Panc1 (cell line): ENCODE measurements around the gene PAK2. TPM values are rescaled to one million over a fixed set of nuclear protein-coding genes. Genes with fewer than 3 reads are reported as not detected.

Source experiments
- ATAC-seq: fragments of 200-7000 bp; cut with Tn5 transposase; 2 replicates; pipeline ENCODE4 v1.9.1; 2020; ENCODE audit warnings: mild to moderate bottlenecking, moderate library complexity
- BruUV-seq: library from RNA; stranded (reverse); fragments of 400-500 nt; replicated peaks from 2 replicates; lab custom pipeline; 2021; lab: Mats Ljungman, UMichigan
- CTCF ChIA-PET: fragments of 300-600 bp; sonication (Branson Sonifier 250); formaldehyde crosslinking; loops from one replicate; lab custom pipeline; 2022; ENCODE audit warnings: antibody characterized with exemption; lab: Charles Lee
- POLR2A ChIA-PET: fragments of 300-600 bp; sonication (Branson Sonifier 250); formaldehyde crosslinking; loops from one replicate; lab custom pipeline; 2022; ENCODE audit warnings: antibody characterized with exemption; lab: Charles Lee
- DNase-seq: peaks from one replicate; pipeline ENCODE4 v3.0.0-alpha.2; 2010; ENCODE audit warnings: low read depth, low spot score
- H3K27ac ChIP-seq: 2 replicates; pipeline ENCODE4 v1.5.1; 2011; ENCODE audit warnings: mild to moderate bottlenecking, low read length, inconsistent platforms
- H3K27me3 ChIP-seq: fragments of 200-500 bp; sonication (Bioruptor generic); 2 replicates; pipeline ENCODE4 v1.6.0; 2014; ENCODE audit warnings: low read length, inconsistent platforms; ENCODE audit not compliant: control insufficient read depth, insufficient read depth
- H3K36me3 ChIP-seq: fragments of 200-500 bp; sonication (Bioruptor generic); 2 replicates; pipeline ENCODE4 v1.5.1; 2014; ENCODE audit warnings: inconsistent platforms, mild to moderate bottlenecking, low read length, moderate library complexity; ENCODE audit not compliant: control insufficient read depth, insufficient read depth
- H3K4me1 ChIP-seq: 2 replicates; pipeline ENCODE4 v1.5.1; 2011; ENCODE audit warnings: inconsistent platforms, mild to moderate bottlenecking, low read length, moderate library complexity; ENCODE audit not compliant: control insufficient read depth, insufficient read depth
- H3K4me3 ChIP-seq, 2 experiments: 2 replicates each; pipeline ENCODE4 v1.5.1; 2011 to 2012; ENCODE audit warnings: low read depth in 2 of 2, low read length in 2 of 2, mild to moderate bottlenecking in 2 of 2, inconsistent platforms in 1 of 2, moderate library complexity in 1 of 2
- H3K9me3 ChIP-seq: fragments of 200-500 bp; sonication (Bioruptor generic); 2 replicates; pipeline ENCODE4 v1.5.1; 2014; ENCODE audit warnings: low read depth, mild to moderate bottlenecking, inconsistent platforms, low read length, moderate library complexity; ENCODE audit not compliant: control insufficient read depth, insufficient read depth
- CTCF ChIP-seq: fragments of 450-650 bp; IDR thresholded peaks from 2 replicates; pipeline ENCODE4 v1.5.1; 2017; ENCODE audit warnings: mild to moderate bottlenecking
- POLR2AphosphoS5 ChIP-seq: IDR thresholded peaks from 2 replicates; pipeline ENCODE4 v1.6.1; 2012; ENCODE audit warnings: mild to moderate bottlenecking, low read depth, low read length, moderate library complexity
- REST ChIP-seq, 2 experiments: IDR thresholded peaks; 2 replicates each; pipeline ENCODE4 v1.6.1; 2011 to 2012; ENCODE audit warnings: low read depth in 2 of 2, control low read depth in 1 of 2, low read length in 1 of 2, mild to moderate bottlenecking in 1 of 2, moderate library complexity in 1 of 2; ENCODE audit not compliant: insufficient read depth in 1 of 2
- SIN3A ChIP-seq: IDR thresholded peaks from 2 replicates; pipeline ENCODE4 v1.6.1; 2012; ENCODE audit warnings: low read depth, mild to moderate bottlenecking, low read length, moderate library complexity, borderline replicate concordance; ENCODE audit not compliant: insufficient read depth
- TCF7L2 ChIP-seq: IDR thresholded peaks from 2 replicates; pipeline ENCODE4 v1.6.1; 2011; ENCODE audit warnings: mild to moderate bottlenecking, low read depth, low read length, inconsistent platforms
- in situ Hi-C: cut with HindIII; loops from 2 replicates; pipeline ENCODE4 v1.10.0; 2016; ENCODE audit warnings: low sequenced_read_pairs, low pct_unique_long_range_greater_than_20kb
- intact Hi-C: fragments of 100-400 bp; cut with micrococcal nuclease; formaldehyde crosslinking; loops from one replicate; pipeline ENCODE4 v1.10.0; 2022; ENCODE audit not compliant: unreplicated experiment
- total RNA-seq: library from RNA; stranded (reverse); gene quantifications from one replicate; pipeline ENCODE4 v1.2.1, GENCODE V29; 2021; ENCODE audit not compliant: unreplicated experiment

PAK2 gene
- total RNA-seq, 1 experiment from 2014 or later = 185 TPM

GRCh38 chr3:196772897-196773296 is 33.2 kb downstream of the PAK2 start:
- no TSS peak for BruUV-seq
- Histone ChIP-seq H3K27me3 (no peaks in the 10 kb centered on the region), H3K4me3 (no peak overlapping the region), H3K36me3 (no peaks in the 10 kb centered on the region; the same call in 1 of the 2 replicates), H3K27ac (no peak overlapping the region), H3K4me1 (peaks cover 18% of the 10 kb centered on the region), H3K9me3 (no peaks in the 10 kb centered on the region)
- ChIA-PET CTCF (no interaction called here), POLR2A (no interaction called here)
- ATAC-seq (no peak), DNase-seq (no peak)
- no peak for TF ChIP-seq TCF7L2
- intact Hi-C loops (no loop called here), in situ Hi-C loops (no loop called here)

GRCh38 chr3:196774191-196774820 is 34.6 kb downstream of the PAK2 start:
- Histone ChIP-seq H3K4me3 (no peak overlapping the region), H3K4me1 (peaks cover 18% of the 10 kb centered on the region), H3K9me3 (no peaks in the 10 kb centered on the region), H3K27me3 (no peaks in the 10 kb centered on the region), H3K36me3 (no peaks in the 10 kb centered on the region; the same call in 1 of the 2 replicates), H3K27ac (peak overlapping the region; percentile 29; the same call in 1 of the 2 replicates)
- DNase-seq (peak; percentile 42), ATAC-seq (no peak)
- TSS peak; percentile 11 for BruUV-seq
- intact Hi-C loops = no loop called here
- ChIA-PET POLR2A (no interaction called here), CTCF (interaction anchor here (0.6 kb wide), 1 partner anchor 923 kb away, joined by 3 read pairs; no protein-coding TSS in a partner anchor)
- in situ Hi-C loops = no loop called here
- TF ChIP-seq REST (IDR thresholded peaks at IDR 0.05; ENCODE audit: insufficient read depth in 1 of 2, low read depth in 2 of 2, low read length in 1 of 2) (no peak), CTCF (no peak), TCF7L2 (no peak), POLR2AphosphoS5 (no peak), SIN3A (no peak)

- peaks cover 18% of the 10 kb centered on the region for H3K4me1 ChIP-seq
- TF ChIP-seq CTCF (no peak), REST (IDR thresholded peaks at IDR 0.05; ENCODE audit: insufficient read depth in 1 of 2, low read depth in 2 of 2, low read length in 1 of 2) (no peak), TCF7L2 (no peak), SIN3A (no peak), POLR2AphosphoS5 (no peak)
- no peaks in the 10 kb centered on the region for H3K27me3 ChIP-seq
- no peaks in the 10 kb centered on the region for H3K9me3 ChIP-seq
- ATAC-seq (0 out of 2 replicates have a peak, but pooled peaks have one; percentile 24), DNase-seq (no peak)
- no peak overlapping the region for H3K4me3 ChIP-seq
- H3K27ac ChIP-seq = no peak overlapping the region
- BruUV-seq = no TSS peak
- intact Hi-C loops = no loop called here
- ChIA-PET CTCF (interaction anchor here (0.6 kb wide), 1 partner anchor 924 kb away, joined by 3 read pairs; no protein-coding TSS in a partner anchor), POLR2A (interaction anchor here (0.5 to 0.7 kb wide), 2 partner anchors 97 to 126 kb away, joined by 3 read pairs; no protein-coding TSS in a partner anchor)
- in situ Hi-C loops = no loop called here
- H3K36me3 ChIP-seq = no peaks in the 10 kb centered on the region; the same call in 1 of the 2 replicates
These were observed 35.3 kb downstream of the PAK2 start for GRCh38 chr3:196774848-196775422.
